Measurements from ENCODE around the gene PLCL2.

DNA sequence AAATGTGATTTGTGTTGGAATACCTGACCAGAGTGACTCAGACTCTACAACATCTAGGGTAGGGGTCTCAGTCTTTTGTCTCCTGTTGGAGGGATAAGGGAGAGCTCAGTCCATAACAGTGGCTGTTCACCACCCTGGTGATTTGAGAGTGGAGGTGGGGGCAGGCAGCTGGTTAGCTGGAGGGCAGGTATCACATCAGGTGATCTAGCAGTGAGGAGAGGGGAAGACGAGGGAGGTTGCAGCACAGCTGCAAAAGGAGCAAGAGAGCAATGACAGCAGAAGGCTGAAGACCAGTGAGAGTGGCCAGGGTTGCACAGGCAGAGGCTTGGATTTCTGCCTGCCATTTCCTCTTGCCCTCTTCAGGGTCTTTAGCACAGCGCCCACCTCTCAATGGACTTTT, 38.4 kb downstream of the PLCL2 start:
- TF ChIP-seq EZH2 (IDR thresholded peaks at IDR 0.05; ENCODE audit: low read depth, unreplicated experiment) (no peak), STAT1 (IDR thresholded peaks at IDR 0.05; ENCODE audit: unreplicated experiment) (no peak), POLR2AphosphoS5 (IDR thresholded peaks at IDR 0.05; ENCODE audit: low read depth) (no peak), CREB1 (CRISPR knock-in tag; IDR thresholded peaks at IDR 0.05; ENCODE audit: low read depth) (no peak), ZNF331 (CRISPR knock-in tag; IDR thresholded peaks at IDR 0.05; ENCODE audit: low read depth) (no peak), ETS1 (IDR thresholded peaks at IDR 0.05) (no peak), EZH2phosphoT487 (IDR thresholded peaks at IDR 0.05; ENCODE audit: unreplicated experiment) (no peak)
- TF ChIP-seq, protein P1, sequence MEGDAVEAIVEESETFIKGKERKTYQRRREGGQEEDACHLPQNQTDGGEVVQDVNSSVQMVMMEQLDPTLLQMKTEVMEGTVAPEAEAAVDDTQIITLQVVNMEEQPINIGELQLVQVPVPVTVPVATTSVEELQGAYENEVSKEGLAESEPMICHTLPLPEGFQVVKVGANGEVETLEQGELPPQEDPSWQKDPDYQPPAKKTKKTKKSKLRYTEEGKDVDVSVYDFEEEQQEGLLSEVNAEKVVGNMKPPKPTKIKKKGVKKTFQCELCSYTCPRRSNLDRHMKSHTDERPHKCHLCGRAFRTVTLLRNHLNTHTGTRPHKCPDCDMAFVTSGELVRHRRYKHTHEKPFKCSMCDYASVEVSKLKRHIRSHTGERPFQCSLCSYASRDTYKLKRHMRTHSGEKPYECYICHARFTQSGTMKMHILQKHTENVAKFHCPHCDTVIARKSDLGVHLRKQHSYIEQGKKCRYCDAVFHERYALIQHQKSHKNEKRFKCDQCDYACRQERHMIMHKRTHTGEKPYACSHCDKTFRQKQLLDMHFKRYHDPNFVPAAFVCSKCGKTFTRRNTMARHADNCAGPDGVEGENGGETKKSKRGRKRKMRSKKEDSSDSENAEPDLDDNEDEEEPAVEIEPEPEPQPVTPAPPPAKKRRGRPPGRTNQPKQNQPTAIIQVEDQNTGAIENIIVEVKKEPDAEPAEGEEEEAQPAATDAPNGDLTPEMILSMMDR (conservative IDR thresholded peaks at IDR 0.05; ENCODE audit: low read depth in 2 of 2): no peak
- TF ChIP-seq, protein P2, sequence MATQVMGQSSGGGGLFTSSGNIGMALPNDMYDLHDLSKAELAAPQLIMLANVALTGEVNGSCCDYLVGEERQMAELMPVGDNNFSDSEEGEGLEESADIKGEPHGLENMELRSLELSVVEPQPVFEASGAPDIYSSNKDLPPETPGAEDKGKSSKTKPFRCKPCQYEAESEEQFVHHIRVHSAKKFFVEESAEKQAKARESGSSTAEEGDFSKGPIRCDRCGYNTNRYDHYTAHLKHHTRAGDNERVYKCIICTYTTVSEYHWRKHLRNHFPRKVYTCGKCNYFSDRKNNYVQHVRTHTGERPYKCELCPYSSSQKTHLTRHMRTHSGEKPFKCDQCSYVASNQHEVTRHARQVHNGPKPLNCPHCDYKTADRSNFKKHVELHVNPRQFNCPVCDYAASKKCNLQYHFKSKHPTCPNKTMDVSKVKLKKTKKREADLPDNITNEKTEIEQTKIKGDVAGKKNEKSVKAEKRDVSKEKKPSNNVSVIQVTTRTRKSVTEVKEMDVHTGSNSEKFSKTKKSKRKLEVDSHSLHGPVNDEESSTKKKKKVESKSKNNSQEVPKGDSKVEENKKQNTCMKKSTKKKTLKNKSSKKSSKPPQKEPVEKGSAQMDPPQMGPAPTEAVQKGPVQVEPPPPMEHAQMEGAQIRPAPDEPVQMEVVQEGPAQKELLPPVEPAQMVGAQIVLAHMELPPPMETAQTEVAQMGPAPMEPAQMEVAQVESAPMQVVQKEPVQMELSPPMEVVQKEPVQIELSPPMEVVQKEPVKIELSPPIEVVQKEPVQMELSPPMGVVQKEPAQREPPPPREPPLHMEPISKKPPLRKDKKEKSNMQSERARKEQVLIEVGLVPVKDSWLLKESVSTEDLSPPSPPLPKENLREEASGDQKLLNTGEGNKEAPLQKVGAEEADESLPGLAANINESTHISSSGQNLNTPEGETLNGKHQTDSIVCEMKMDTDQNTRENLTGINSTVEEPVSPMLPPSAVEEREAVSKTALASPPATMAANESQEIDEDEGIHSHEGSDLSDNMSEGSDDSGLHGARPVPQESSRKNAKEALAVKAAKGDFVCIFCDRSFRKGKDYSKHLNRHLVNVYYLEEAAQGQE (IDR thresholded peaks at IDR 0.05; ENCODE audit: unreplicated experiment): no peak

Data from GM23338 (cell line).